ENCODE measurements around the gene UPF1.
A peak's percentile ranks its signal among the peaks of the same experiment; 100 is the strongest.

UPF1 gene

GRCh38 chr19:18861235-18861634, 29.5 kb downstream of the UPF1 start:
- in situ Hi-C loops (cut with MboI; ENCODE audit: low sequenced_read_pairs, unreplicated experiment) = no loop called here
- no peak for TF ChIP-seq CTCF (IDR thresholded peaks at IDR 0.05; ENCODE audit: borderline replicate concordance, control extremely low read depth, extremely low read depth, insufficient read depth, missing control alignments)
- no peak for DNase-seq (ENCODE audit: low spot score)

GRCh38 chr19:18861917-18862316, 30.2 kb downstream of the UPF1 start:
- in situ Hi-C loops (cut with MboI; ENCODE audit: low sequenced_read_pairs, unreplicated experiment) = no loop called here
- no peak for TF ChIP-seq CTCF (IDR thresholded peaks at IDR 0.05; ENCODE audit: borderline replicate concordance, control extremely low read depth, extremely low read depth, insufficient read depth, missing control alignments)
- no peak for DNase-seq (ENCODE audit: low spot score)

GRCh38 chr19:18862976-18863842, 31.4 kb downstream of the UPF1 start:
- no peak for TF ChIP-seq CTCF (IDR thresholded peaks at IDR 0.05; ENCODE audit: borderline replicate concordance, control extremely low read depth, extremely low read depth, insufficient read depth, missing control alignments)
- DNase-seq (ENCODE audit: low spot score) = no peak
- in situ Hi-C loops (cut with MboI; ENCODE audit: low sequenced_read_pairs, unreplicated experiment) = no loop called here

DNA sequence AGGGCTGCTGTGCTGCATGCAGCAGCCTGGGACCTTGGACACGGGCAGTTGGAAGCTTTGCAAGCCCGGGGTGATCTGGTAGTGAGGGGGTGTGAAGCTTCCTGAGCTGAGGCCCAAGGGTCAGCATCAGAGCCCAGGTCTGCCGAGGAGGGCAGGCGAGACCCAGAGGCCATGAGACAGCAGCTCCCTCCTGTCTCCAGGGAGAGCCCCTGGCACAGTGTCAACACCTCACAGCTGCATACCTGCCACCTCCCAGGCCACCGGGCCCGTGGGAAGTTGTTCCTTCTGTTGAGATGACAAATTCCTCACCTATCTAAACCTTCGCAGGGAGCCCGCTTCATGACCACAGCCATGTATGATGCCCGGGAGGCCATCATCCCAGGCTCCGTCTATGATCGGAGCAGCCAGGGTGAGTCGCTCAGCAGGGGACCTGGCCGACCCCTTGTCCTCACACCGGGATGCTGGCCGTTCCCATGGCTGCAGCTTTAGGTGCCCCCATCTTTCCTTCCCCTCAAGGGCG, 32.1 kb downstream of the UPF1 start:
- TF ChIP-seq CTCF (IDR thresholded peaks at IDR 0.05; ENCODE audit: borderline replicate concordance, control extremely low read depth, extremely low read depth, insufficient read depth, missing control alignments) = no peak
- DNase-seq (ENCODE audit: low spot score) = no peak
- in situ Hi-C loops (cut with MboI; ENCODE audit: low sequenced_read_pairs, unreplicated experiment) = no loop called here

DNA sequence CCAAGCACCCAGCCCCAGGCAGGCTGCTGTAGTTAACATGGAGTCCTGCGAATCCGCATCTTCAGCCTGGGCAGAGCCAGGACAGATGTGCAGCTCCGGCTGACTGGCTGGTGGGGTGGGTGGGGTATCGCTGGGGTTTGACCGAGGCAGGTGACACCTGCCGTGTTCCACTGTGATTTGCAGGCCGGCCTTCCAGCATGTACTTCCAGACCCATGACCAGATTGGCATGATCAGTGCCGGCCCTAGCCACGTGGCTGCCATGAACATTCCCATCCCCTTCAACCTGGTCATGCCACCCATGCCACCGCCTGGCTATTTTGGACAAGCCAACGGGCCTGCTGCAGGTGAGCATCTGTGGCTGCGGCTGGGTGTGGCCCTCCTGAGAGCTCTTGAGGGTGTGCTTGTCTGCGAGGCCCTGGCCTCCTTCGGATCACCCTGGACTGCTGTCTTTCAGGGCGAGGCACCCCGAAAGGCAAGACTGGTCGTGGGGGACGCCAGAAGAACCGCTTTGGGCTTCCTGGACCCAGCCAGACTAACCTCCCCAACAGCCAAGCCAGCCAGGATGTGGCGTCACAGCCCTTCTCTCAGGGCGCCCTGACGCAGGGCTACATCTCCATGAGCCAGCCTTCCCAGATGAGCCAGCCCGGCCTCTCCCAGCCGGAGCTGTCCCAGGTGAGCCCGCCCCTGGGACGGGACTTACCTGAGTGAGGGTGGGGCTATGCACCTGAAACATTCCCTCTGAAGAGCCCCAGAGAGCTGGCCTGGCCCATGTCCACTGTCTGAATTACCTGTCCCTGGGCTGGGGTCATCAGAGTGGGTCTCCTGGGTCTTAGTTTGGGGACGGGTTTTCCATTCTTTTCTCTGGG, 33.6 kb downstream of the UPF1 start:
- in situ Hi-C loops (cut with MboI; ENCODE audit: low sequenced_read_pairs, unreplicated experiment) = no loop called here
- no peak for TF ChIP-seq CTCF (IDR thresholded peaks at IDR 0.05; ENCODE audit: borderline replicate concordance, control extremely low read depth, extremely low read depth, insufficient read depth, missing control alignments)
- no peak for DNase-seq (ENCODE audit: low spot score)

GRCh38 chr19:18865973-18866799, 34.4 kb downstream of the UPF1 start:
- DNase-seq (ENCODE audit: low spot score) = peak; percentile 95
- in situ Hi-C loops (cut with MboI; ENCODE audit: low sequenced_read_pairs, unreplicated experiment) = no loop called here
- TF ChIP-seq CTCF (IDR thresholded peaks at IDR 0.05; ENCODE audit: borderline replicate concordance, control extremely low read depth, extremely low read depth, insufficient read depth, missing control alignments) = peak; percentile 96
